HL-60 (cell line): ENCODE measurements around the gene OTX1.

Experiments used
- DNase-seq, 2 experiments: peaks; one replicate each; pipeline ENCODE4 v3.0.0-alpha.2; 2010 to 2020; ENCODE audit warnings: low read depth in 1 of 2, low spot score in 1 of 2
- H3K27ac ChIP-seq: fragments of 250-450 bp; sonication (Bioruptor Pico); replicated peaks from 2 replicates; pipeline ENCODE4 v1.5.1; 2020; ENCODE audit warnings: mild to moderate bottlenecking, moderate library complexity
- H3K27me3 ChIP-seq: fragments of 250-450 bp; sonication (Bioruptor Pico); 2 replicates; pipeline ENCODE4 v1.5.1; 2021; ENCODE audit warnings: mild to moderate bottlenecking, moderate library complexity; ENCODE audit not compliant: insufficient read depth, poor library complexity, severe bottlenecking
- H3K4me3 ChIP-seq: replicated peaks from 2 replicates; pipeline ENCODE4 v1.5.1; 2011; ENCODE audit warnings: mild to moderate bottlenecking, control low read depth, low read length; ENCODE audit not compliant: insufficient read depth
- CTCF ChIP-seq: IDR thresholded peaks from one replicate; pipeline ENCODE4 v1.5.1; 2011; ENCODE audit warnings: low read length, control low read depth, inconsistent platforms; ENCODE audit not compliant: insufficient read depth
- GABPA ChIP-seq: IDR thresholded peaks from 2 replicates; pipeline ENCODE4 v1.6.1; 2012; ENCODE audit warnings: low read depth
- POLR2AphosphoS5 ChIP-seq: IDR thresholded peaks from 2 replicates; pipeline ENCODE4 v1.6.1; 2012; ENCODE audit warnings: low read depth
- REST ChIP-seq: IDR thresholded peaks from 2 replicates; pipeline ENCODE4 v1.6.1; 2012; ENCODE audit warnings: low read depth; ENCODE audit not compliant: insufficient replicate concordance
- SPI1 ChIP-seq: IDR thresholded peaks from 2 replicates; pipeline ENCODE4 v1.6.1; 2012; ENCODE audit warnings: low read depth, mild to moderate bottlenecking, borderline replicate concordance

Gene OTX1

GRCh38 chr2:63008838-63009237 is 41.8 kb upstream of the OTX1 start:
- DNase-seq = no peak
- Histone ChIP-seq H3K27me3 (no peaks in the 10 kb centered on the region), H3K4me3 (no peak overlapping the region), H3K27ac (no peak overlapping the region)
- TF ChIP-seq POLR2AphosphoS5 (no peak), CTCF (no peak), SPI1 (no peak), GABPA (no peak), REST (no peak)

- no peak overlapping the region for H3K4me3 ChIP-seq
- no peak for TF ChIP-seq POLR2AphosphoS5
- TF ChIP-seq GABPA = no peak
- TF ChIP-seq REST = no peak
- TF ChIP-seq CTCF = no peak
- TF ChIP-seq SPI1 = no peak
- no peak for DNase-seq
These were observed 41.1 kb upstream of the OTX1 start for GRCh38 chr2:63009490-63009889.

GRCh38 chr2:63012541-63012940 is 38.1 kb upstream of the OTX1 start:
- H3K27ac ChIP-seq = no peak overlapping the region
- H3K27me3 ChIP-seq = no peaks in the 10 kb centered on the region
- TF ChIP-seq POLR2AphosphoS5 = no peak
- no peak for TF ChIP-seq CTCF
- TF ChIP-seq GABPA = no peak
- no peak overlapping the region for H3K4me3 ChIP-seq
- DNase-seq = no peak

More at GRCh38 chr2:63009490-63009889, 41.1 kb upstream of the OTX1 start:
- Histone ChIP-seq H3K27me3 (no peaks in the 10 kb centered on the region), H3K27ac (no peak overlapping the region)

GRCh38 chr2:63013438-63013837 is 37.2 kb upstream of the OTX1 start:
- H3K27ac ChIP-seq = no peak overlapping the region
- no peaks in the 10 kb centered on the region for H3K27me3 ChIP-seq
- no peak overlapping the region for H3K4me3 ChIP-seq
- no peak for DNase-seq
- TF ChIP-seq REST (no peak), SPI1 (no peak), POLR2AphosphoS5 (no peak), GABPA (no peak), CTCF (no peak)
